Epithelial cell of proximal tubule (primary cell): ENCODE data around the gene LEFTY2. TPM values are rescaled to one million over a fixed set of nuclear protein-coding genes. Genes with fewer than 3 reads are reported as not detected.

ENCODE experiments used
- DNase-seq: peaks from one replicate; pipeline ENCODE4 v3.0.0-alpha.2; 2011; ENCODE audit warnings: low read depth
- H3K4me3 ChIP-seq: 2 replicates; pipeline ENCODE4 v1.5.1; 2011; ENCODE audit warnings: low read depth, mild to moderate bottlenecking, low read length
- total RNA-seq: library from RNA; depleted of rRNA; stranded (reverse); fragments of >200 nt; gene quantifications from 2 replicates; pipeline ENCODE4 v1.2.3, GENCODE V29; 2015
- TF ChIP-seq, protein P1 (sequence below): conservative IDR thresholded peaks from 2 replicates; pipeline ENCODE4 v1.5.1; 2012; ENCODE audit warnings: low read depth, mild to moderate bottlenecking, low read length

Gene LEFTY2
- total RNA-seq, 1 donor from 2014 or later, result not detected

DNA sequence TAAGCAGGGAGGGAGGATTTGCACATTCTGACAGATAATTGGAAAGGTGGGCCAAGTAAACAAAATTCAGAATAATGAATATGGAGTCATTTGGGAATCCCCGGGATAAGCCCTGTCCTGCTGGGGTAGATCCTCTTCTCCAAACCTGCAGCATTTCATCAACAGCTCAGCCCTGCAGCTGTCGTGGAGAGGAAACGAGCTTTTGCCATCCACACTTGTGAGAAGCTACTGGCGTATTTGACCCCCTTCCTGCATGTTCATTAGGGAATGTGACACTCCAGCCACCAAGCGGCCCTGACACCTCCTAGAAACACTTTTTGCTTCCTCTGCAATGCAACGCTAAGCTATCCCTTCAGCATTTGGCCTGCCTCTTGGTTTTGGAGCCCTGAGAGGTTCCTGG is 8.0 kb upstream of the LEFTY2 start:
- no peak overlapping the region for H3K4me3 ChIP-seq
- DNase-seq, result no peak
- TF ChIP-seq, protein P1, sequence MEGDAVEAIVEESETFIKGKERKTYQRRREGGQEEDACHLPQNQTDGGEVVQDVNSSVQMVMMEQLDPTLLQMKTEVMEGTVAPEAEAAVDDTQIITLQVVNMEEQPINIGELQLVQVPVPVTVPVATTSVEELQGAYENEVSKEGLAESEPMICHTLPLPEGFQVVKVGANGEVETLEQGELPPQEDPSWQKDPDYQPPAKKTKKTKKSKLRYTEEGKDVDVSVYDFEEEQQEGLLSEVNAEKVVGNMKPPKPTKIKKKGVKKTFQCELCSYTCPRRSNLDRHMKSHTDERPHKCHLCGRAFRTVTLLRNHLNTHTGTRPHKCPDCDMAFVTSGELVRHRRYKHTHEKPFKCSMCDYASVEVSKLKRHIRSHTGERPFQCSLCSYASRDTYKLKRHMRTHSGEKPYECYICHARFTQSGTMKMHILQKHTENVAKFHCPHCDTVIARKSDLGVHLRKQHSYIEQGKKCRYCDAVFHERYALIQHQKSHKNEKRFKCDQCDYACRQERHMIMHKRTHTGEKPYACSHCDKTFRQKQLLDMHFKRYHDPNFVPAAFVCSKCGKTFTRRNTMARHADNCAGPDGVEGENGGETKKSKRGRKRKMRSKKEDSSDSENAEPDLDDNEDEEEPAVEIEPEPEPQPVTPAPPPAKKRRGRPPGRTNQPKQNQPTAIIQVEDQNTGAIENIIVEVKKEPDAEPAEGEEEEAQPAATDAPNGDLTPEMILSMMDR, result no peak

- no peak for DNase-seq
- TF ChIP-seq, protein P1, result no peak
- no peak overlapping the region for H3K4me3 ChIP-seq
Measured at GRCh38 chr1:225946803-225947202, 5.8 kb upstream of the LEFTY2 start.

DNA sequence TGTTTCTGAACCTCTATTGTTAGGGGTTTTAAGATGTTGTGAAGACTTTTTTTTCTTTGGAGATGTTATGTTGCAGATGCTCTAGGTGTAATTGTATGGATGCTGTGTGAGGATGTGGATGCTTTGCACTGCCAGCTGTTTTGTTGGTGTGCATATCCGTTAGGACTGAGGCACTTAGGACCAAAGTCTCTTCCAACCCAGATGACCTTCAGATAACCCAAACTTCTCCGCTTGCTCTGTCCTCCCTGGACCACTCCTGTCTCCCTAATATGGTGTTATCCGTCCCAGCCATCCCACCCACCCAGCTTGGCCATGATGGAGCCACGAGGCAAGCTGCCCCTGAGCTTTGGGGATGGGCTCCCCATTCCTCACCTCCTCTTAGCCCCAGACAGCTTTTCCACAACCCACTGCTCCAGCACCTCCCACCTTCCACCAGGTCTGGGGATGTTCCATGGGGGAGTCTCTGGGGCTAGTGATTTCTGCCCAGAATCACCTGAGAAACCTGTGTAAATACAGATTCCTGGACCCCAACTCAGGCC is 5.1 kb upstream of the LEFTY2 start:
- H3K4me3 ChIP-seq, result no peak overlapping the region
- no peak for DNase-seq
- TF ChIP-seq, protein P1, result no peak

DNA sequence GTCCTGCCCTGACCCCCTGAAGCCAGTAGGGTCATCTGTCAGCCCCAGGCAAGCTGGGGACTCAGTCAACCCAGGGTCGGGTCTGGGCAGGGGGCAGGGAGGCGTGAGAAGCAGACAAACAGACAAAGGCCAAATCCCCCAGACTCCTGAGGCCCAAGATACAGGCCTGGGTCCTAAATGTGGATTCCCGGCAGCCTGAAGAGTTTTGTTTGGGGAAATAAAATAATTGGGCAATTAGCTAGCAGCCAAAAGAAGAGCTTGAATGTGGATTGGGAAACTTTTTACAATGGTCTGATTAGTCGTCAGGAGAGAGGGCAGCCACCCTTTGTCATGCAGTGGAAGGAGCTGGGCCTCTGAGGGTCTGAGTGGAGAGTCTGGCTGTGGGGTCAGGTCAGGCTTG is 4.5 kb upstream of the LEFTY2 start:
- DNase-seq, result no peak
- TF ChIP-seq, protein P1, result no peak
- no peak overlapping the region for H3K4me3 ChIP-seq

GRCh38 chr1:225944951-225945350 is 3.9 kb upstream of the LEFTY2 start:
- no peak overlapping the region for H3K4me3 ChIP-seq
- TF ChIP-seq, protein P1, result no peak
- no peak for DNase-seq

GRCh38 chr1:225944387-225944786 is 3.4 kb upstream of the LEFTY2 start:
- TF ChIP-seq, protein P1, result no peak
- H3K4me3 ChIP-seq, result no peak overlapping the region
- no peak for DNase-seq

GRCh38 chr1:225943582-225943981 is 2.6 kb upstream of the LEFTY2 start:
- DNase-seq, result no peak
- no peak overlapping the region for H3K4me3 ChIP-seq
- TF ChIP-seq, protein P1, result no peak
